Globus pallidus (tissue), 1 donor: ENCODE data around the gene NOP16.

Source experiments
- DNase-seq: peaks from one replicate; pipeline ENCODE4 v3.0.0-alpha.2; 2015; ENCODE audit warnings: low spot score

Gene NOP16

DNA sequence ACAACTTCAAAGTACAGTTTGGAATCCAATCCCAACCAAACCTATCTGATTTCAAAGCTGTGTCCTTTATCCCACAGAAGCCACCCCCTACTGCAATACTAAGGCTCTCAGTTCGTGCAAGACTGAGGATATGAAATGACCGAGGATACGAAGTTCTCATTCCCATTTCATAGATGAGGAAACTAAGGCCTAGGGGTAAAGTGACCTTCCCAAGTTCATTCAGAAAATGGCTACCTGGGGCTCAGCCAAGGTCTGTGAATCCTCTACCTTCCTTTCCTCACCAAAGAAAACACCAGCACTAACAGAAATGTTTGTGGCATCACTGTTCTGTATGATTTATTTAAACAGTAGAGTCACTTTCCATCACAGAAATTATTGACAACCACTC lies 32.2 kb downstream of the NOP16 start:
- DNase-seq: no peak

DNA sequence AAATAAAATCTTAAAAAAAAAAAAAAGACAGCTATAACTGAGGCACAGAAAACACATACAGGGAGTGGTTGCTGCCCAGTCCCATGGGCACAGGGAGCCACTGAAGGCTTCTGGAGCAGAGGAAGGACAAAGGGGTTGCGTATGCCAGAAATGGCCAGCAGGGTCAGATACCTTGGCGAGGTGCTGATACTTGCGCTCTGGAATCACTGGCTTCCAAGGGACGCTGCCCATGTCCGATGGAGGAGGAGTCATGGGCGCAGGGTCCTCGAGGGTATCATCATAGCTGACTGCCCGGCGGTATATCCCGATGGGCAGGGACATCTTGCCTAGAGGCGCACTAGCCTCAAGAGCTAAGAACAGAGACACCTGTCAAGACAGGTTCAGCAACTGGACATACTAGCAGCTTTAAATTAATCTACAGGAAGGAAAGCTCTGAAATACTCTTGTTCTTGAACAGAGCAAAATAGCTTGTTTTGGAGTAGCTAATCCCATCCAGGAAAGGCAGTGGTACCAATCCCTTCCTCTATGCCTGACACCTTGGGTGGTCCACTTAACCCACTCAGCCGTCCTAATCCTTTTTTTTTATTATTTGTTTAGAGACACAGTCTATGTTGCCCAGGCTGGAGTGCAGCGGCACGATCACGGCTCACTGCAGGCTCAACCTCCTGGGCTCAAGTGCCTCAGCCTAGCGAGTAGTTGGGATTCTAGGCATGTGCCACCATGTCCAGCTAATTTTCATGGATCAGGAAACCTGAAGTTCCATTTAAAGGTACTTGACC lies 32.8 kb downstream of the NOP16 start:
- DNase-seq: no peak

DNA sequence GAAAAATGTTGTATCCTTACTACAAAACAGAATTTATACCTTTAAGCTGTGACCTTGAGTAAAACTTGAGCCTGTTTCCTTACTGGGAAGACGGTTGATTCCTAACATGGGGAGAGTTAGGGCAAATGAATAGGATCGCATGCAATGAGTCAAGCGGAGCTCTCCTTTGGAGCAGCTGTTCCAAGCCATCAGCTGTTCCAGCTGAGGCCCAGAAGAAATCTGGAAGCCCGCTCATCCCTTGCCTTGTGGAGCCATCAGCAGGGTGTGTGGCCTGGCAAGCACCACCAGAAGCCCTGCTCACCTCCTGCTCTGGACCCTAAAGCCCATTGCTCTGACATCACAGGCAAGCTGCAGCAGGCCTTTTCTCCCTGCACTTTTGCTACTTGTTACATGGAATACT lies 34.9 kb downstream of the NOP16 start:
- no peak for DNase-seq

DNA sequence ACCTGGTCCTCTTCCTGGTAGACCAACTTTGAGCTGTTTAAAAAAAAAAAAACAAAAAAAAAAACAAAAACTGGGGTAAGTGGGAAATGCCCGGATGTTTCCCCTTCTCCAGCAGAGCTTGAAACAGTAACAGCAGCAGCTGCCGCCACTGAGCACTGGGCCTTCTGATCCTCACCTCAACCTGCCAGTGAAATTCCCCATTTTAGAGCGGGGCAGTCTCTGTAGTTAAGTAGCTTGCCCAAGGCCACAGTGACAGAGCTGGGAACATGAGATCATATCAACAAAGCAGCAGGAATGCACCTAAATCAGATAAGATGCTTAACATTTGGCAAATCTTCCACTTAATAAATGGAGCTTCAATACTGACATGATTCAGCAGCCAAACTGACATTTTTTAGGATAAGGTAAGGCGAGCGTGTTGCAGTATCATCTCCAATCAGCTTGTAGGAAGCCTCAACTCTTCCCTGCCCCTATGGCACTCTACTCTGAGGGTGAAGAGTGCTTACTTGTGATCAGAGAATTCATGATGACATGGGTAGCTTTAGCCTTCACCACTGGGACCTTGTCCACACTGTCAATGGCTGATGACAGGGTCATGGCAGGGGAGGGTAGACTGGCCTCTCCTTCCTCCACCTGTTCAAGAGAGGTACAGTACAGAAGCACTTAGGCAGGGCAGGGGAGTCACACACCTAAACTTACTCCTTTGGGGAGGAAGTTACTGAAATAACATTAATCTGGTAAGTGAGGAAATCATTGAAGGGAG lies 36.1 kb downstream of the NOP16 start:
- DNase-seq: no peak

DNA sequence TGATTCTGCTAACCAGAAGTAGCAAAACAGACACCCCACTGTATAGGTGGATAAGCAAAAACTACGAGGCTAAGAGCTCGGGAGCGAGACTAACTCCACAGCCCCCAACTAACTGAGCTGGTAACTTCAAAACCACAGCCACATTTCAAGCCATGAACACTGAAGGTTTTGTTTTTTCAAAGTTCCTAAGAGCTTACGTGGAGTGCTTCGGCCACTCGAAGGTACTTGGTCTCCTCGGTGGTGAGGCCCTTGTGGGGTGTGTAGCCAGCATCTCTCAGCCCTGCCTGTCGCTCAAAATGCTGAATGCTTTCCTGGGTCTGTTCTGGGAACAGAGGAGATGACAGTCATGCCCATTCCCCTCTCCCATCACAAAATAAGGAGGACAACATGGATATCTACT lies 38.0 kb downstream of the NOP16 start:
- no peak for DNase-seq

DNA sequence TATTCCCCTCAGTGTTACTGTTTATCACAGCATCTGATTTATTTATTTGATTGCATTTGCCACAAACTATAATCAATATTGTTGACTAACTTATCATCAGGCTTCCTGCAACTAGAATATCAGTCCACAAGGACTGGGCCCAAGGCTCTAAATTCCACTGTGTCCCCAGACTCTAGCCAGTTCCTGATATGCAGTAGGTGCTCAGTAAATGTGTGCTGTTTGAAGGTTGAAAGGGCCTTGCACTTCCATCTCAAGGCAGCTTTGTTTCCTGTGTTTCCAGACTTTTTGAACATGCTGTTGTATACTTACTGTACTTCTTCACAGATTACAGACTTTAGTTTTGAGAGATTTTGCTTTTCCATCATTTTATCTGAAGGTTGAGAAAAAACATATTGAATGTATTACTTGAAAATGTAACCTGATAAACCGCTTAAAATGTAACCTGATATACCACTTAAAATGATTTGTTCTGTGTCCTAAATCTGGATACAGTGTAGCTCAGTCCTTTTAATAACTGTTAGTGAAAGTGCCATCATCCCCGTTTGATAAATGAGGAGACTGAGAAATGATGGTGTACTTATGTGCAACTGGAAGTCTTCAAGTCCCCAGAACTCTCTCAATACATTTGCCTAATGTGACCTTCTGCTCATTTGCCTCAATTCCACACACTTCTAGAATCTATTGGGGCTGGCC lies 45.5 kb downstream of the NOP16 start:
- no peak for DNase-seq

DNA sequence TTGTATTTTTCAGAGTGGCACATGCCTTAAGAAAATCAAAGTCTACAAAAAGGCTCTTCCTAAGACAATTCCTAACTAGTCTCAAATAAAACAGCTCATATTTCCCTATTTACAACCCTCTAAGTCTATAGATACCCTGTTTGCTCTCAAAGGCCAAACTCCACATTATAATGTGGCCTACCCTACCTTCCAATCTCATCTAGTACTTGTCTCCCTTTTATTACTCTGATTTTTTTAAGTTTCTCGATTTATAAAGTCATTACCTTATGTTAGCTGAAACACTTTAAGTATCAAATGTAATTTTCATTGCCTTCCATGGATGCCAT lies 46.3 kb downstream of the NOP16 start:
- DNase-seq: no peak

DNA sequence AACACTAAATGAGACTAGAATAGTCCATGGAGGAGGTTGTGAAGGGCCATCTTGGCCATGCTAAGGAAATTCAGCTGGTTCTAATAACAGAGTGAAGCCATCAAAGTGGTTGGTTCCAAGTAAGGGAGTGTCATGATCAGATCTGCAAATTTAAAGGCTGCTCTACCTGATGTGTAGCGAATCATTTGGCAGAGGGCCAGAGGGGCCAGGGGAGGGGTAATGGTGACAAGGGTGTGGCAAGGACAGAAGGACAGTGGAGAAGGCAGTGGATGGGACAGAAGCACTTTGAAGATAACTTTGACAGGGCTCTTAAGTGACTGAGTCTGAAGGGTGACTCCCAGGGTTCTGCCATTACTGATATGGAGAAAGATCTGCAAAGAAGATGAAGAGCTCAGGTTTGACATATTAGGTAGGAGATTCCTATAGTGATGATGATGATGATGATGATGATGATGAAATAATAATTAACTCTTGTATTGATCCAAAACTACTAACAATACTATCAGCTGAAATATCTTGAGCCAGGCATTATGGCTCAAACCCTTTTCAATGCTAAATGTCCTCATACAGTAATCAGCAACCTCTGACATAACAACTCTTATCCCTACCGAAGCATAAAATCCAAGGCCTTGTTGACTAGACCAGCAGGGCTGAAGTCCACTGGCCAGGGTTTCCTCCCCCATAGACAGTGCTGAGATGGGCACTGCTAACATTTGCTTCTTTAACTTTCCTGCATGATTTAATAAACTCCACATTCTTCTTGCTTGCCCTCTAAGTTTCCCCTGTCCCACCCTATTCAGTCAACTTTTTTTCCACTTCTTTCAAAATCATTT lies 46.9 kb downstream of the NOP16 start:
- no peak for DNase-seq

DNA sequence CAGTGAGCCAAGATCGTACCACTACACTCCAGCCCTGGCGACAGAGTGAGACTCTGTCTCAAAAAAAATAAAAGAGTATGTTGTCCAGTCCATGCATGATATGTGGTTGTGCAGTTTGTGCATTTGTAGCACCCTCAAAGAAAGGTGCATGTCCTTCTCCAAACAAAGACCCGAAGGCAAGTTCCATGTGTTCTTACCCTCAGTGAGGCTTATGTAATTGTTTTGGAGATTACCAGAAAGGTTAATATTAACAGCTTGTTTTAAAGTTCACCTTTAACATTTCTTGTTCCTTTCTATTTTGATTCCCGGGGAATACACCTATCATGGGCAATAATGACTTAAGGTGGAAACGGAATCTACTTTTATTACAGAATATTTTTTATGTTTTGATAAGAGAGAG lies 49.1 kb downstream of the NOP16 start:
- DNase-seq: no peak

DNA sequence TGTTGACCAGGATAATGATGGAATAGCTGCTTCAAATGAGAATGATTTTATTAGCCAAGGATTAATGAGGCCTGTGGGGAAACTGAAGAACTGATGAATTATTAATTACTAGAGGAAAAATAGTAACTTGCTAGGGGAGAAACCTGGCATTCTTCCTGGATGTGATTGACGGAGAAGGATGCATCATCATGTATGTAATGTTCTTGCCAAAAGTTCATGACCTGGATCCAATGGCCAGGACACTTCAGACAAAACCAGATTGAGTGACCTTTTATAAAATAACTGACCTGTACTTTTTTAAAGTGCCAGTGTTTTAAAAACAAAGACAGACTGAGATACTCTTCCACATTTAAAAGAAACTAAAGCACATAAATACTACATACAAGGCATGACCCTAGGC lies 50.5 kb downstream of the NOP16 start:
- no peak for DNase-seq

DNA sequence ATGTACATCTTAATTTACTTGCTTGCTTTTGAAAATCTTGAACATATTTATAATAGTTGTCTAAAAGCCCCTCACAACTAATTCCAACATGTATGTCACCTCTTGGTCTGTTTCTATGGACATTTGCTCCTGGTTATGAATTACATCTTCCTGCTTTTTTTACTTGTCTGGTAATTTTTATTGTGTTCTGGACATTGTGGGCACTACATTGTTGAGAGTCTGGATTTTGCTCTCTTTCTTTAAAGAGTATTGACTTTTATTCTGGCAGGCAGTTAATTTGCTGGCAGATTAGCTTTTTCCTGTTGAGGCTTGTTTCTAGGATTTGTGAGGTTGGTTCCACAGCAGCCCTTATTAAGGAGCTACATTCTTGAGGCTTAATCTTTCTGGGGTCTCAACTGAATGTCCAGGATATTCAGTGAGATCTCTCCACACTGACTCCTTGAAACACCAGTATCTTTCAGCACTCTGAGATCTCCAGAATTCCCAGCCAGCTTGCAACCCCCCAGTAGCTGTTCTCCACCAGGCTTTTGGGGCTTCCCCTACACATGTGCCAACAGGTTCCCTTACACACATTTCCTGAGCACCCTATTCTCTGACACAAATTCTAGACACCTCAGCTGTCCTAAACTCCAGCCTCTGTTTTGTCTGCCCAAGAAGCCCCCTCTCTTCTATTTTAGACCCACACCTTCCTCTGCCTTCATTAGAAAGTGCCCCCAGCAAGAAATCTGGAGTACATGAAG lies 54.2 kb downstream of the NOP16 start:
- no peak for DNase-seq
